Astrocyte (in vitro differentiated cells and primary cell): ENCODE data around the gene AP1B1. TPM values are rescaled to one million over a fixed set of nuclear protein-coding genes. Genes with fewer than 3 reads are reported as not detected.
A peak's percentile ranks its signal among the peaks of the same experiment; 100 is the strongest.

Experiments
- DNase-seq: peaks from one replicate; pipeline ENCODE4 v3.0.0-alpha.2; 2010; ENCODE audit warnings: low read depth
- FAIRE-seq: peaks from 2 replicates; lab custom pipeline; 2011; peaks lifted over from hg19 to GRCh38; lab: Jason Lieb, UNC
- H2AFZ ChIP-seq: 2 replicates; pipeline ENCODE4 v1.6.0; 2012; ENCODE audit warnings: low read depth, low read length, inconsistent platforms
- H3K27ac ChIP-seq: 2 replicates; pipeline ENCODE4 v1.5.1; 2011; ENCODE audit warnings: low read depth, low read length, inconsistent platforms
- H3K27me3 ChIP-seq: 2 replicates; pipeline ENCODE4 v1.6.0; 2011; ENCODE audit warnings: low read length, inconsistent platforms; ENCODE audit not compliant: insufficient read depth
- H3K36me3 ChIP-seq: 2 replicates; pipeline ENCODE4 v1.5.1; 2011; ENCODE audit warnings: low read length, inconsistent platforms; ENCODE audit not compliant: insufficient read depth
- H3K4me1 ChIP-seq: 2 replicates; pipeline ENCODE4 v1.5.1; 2011; ENCODE audit warnings: low read length, inconsistent platforms; ENCODE audit not compliant: insufficient read depth
- H3K4me2 ChIP-seq: 2 replicates; pipeline ENCODE4 v1.6.0; 2012; ENCODE audit warnings: low read length, inconsistent platforms
- H3K4me3 ChIP-seq: 2 replicates; pipeline ENCODE4 v1.5.1; 2011; ENCODE audit warnings: low read depth, mild to moderate bottlenecking, low read length, inconsistent platforms; ENCODE audit not compliant: insufficient read depth
- H3K79me2 ChIP-seq: 2 replicates; pipeline ENCODE4 v1.6.0; 2012; ENCODE audit warnings: mild to moderate bottlenecking, low read length, inconsistent platforms; ENCODE audit not compliant: insufficient read depth
- H3K9ac ChIP-seq: 2 replicates; pipeline ENCODE4 v1.6.0; 2012; ENCODE audit warnings: mild to moderate bottlenecking, low read length, inconsistent platforms
- H3K9me3 ChIP-seq: 2 replicates; pipeline ENCODE4 v1.5.1; 2012; ENCODE audit warnings: low read depth, mild to moderate bottlenecking, low read length, inconsistent platforms; ENCODE audit not compliant: insufficient read depth
- H4K20me1 ChIP-seq: 2 replicates; pipeline ENCODE4 v1.6.0; 2012; ENCODE audit warnings: low read length, inconsistent platforms; ENCODE audit not compliant: insufficient read depth
- H3K27ac Mint-ChIP-seq: one replicate; pipeline ENCODE4 v1.8.0; 2021; ENCODE audit warnings: mild to moderate bottlenecking, mixed read lengths; ENCODE audit not compliant: unreplicated experiment
- H3K27me3 Mint-ChIP-seq: one replicate; pipeline ENCODE4 v1.8.0; 2021; ENCODE audit warnings: low read depth, mixed read lengths; ENCODE audit not compliant: unreplicated experiment
- H3K36me3 Mint-ChIP-seq: one replicate; pipeline ENCODE4 v1.8.0; 2021; ENCODE audit warnings: low read depth, mixed read lengths; ENCODE audit not compliant: unreplicated experiment
- H3K4me1 Mint-ChIP-seq: one replicate; pipeline ENCODE4 v1.8.0; 2021; ENCODE audit warnings: low read depth, mixed read lengths; ENCODE audit not compliant: unreplicated experiment
- H3K4me3 Mint-ChIP-seq: one replicate; pipeline ENCODE4 v1.8.0; 2021; ENCODE audit warnings: mild to moderate bottlenecking, moderate library complexity, mixed read lengths; ENCODE audit not compliant: unreplicated experiment
- H3K9me3 Mint-ChIP-seq: one replicate; pipeline ENCODE4 v1.8.0; 2021; ENCODE audit warnings: mild to moderate bottlenecking, mixed read lengths; ENCODE audit not compliant: unreplicated experiment
- EZH2 ChIP-seq: IDR thresholded peaks from 2 replicates; pipeline ENCODE4 v1.6.1; 2012; ENCODE audit warnings: mild to moderate bottlenecking, low read length, inconsistent platforms; ENCODE audit not compliant: insufficient read depth
- total RNA-seq: library from RNA; stranded (reverse); gene quantifications from 2 replicates; pipeline ENCODE4 v1.2.1, GENCODE V29; 2021
- TF ChIP-seq, protein P1 (sequence below): IDR thresholded peaks from 2 replicates; pipeline ENCODE4 v1.5.1; 2011; ENCODE audit warnings: low read depth, mild to moderate bottlenecking, inconsistent platforms, low read length, moderate library complexity; ENCODE audit not compliant: insufficient read depth

The AP1B1 gene
- total RNA-seq, 1 donor from 2014 or later, result 69.5 TPM

- no peak overlapping the region for H3K4me3 ChIP-seq
- H3K27ac ChIP-seq, result no peak overlapping the region
- no peaks in the 10 kb centered on the region for H3K27me3 ChIP-seq
- H3K36me3 ChIP-seq, result peaks cover 4% of the 10 kb centered on the region
- H3K36me3 Mint-ChIP-seq, result peaks cover 13% of the 10 kb centered on the region
- H3K27ac Mint-ChIP-seq, result no peak overlapping the region
- H3K9me3 ChIP-seq, result no peaks in the 10 kb centered on the region
- H3K4me1 Mint-ChIP-seq, result peaks cover 3% of the 10 kb centered on the region
- H3K27me3 Mint-ChIP-seq, result no peaks in the 10 kb centered on the region
- DNase-seq (peak; percentile 69), FAIRE-seq (no peak)
- no peaks in the 10 kb centered on the region for H3K9me3 Mint-ChIP-seq
- peaks cover 9% of the 10 kb centered on the region for H4K20me1 ChIP-seq
- TF ChIP-seq, protein P1, sequence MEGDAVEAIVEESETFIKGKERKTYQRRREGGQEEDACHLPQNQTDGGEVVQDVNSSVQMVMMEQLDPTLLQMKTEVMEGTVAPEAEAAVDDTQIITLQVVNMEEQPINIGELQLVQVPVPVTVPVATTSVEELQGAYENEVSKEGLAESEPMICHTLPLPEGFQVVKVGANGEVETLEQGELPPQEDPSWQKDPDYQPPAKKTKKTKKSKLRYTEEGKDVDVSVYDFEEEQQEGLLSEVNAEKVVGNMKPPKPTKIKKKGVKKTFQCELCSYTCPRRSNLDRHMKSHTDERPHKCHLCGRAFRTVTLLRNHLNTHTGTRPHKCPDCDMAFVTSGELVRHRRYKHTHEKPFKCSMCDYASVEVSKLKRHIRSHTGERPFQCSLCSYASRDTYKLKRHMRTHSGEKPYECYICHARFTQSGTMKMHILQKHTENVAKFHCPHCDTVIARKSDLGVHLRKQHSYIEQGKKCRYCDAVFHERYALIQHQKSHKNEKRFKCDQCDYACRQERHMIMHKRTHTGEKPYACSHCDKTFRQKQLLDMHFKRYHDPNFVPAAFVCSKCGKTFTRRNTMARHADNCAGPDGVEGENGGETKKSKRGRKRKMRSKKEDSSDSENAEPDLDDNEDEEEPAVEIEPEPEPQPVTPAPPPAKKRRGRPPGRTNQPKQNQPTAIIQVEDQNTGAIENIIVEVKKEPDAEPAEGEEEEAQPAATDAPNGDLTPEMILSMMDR, result no peak
- TF ChIP-seq EZH2, result no peak
- H3K4me1 ChIP-seq, result peaks cover 22% of the 10 kb centered on the region
- H3K4me3 Mint-ChIP-seq, result no peak overlapping the region
- H3K4me2 ChIP-seq, result peak overlapping the region; percentile 55
- no peak overlapping the region for H2AFZ ChIP-seq
- H3K9ac ChIP-seq, result no peak overlapping the region
- H3K79me2 ChIP-seq, result no peaks in the 10 kb centered on the region
Observed at GRCh38 chr22:29330753-29331152, 57.6 kb downstream of the AP1B1 start.

GRCh38 chr22:29330291-29330690 is 58.1 kb downstream of the AP1B1 start:
- Histone ChIP-seq H3K9me3 (no peaks in the 10 kb centered on the region), H3K4me3 (no peak overlapping the region), H4K20me1 (peaks cover 8% of the 10 kb centered on the region), H2AFZ (no peak overlapping the region), H3K9ac (no peak overlapping the region), H3K36me3 (peaks cover 4% of the 10 kb centered on the region), H3K4me2 (peak overlapping the region; percentile 55), H3K27ac (no peak overlapping the region), H3K27me3 (no peaks in the 10 kb centered on the region), H3K79me2 (no peaks in the 10 kb centered on the region), H3K4me1 (peaks cover 22% of the 10 kb centered on the region)
- DNase-seq (no peak), FAIRE-seq (no peak)
- H3K27me3 Mint-ChIP-seq, result no peaks in the 10 kb centered on the region
- no peak overlapping the region for H3K4me3 Mint-ChIP-seq
- peaks cover 3% of the 10 kb centered on the region for H3K4me1 Mint-ChIP-seq
- peaks cover 14% of the 10 kb centered on the region for H3K36me3 Mint-ChIP-seq
- no peaks in the 10 kb centered on the region for H3K9me3 Mint-ChIP-seq
- H3K27ac Mint-ChIP-seq, result no peak overlapping the region
- no peak for TF ChIP-seq EZH2
- TF ChIP-seq, protein P1, result no peak

DNA sequence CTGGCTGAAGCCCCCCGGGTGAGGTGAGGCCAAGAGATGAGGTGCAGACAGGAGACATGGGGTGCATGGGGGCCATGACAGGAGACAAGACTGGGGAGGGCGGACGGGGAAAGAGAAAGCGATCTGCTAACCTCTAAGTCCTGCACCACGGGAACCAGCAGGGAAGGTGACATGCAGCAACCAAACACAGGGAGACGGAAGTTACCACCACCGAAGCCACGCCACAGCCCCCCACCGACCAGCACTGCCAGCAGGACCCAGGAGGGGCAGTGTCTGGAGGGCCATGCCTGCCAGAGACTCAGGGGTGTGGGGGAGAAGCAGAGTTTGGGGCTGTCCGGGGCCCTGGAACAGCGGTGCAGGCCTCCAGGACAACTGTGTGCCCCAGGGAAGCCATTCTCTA is 58.8 kb downstream of the AP1B1 start:
- H3K27ac ChIP-seq, result no peak overlapping the region
- no peak overlapping the region for H2AFZ ChIP-seq
- no peak overlapping the region for H3K9ac ChIP-seq
- no peaks in the 10 kb centered on the region for H3K79me2 ChIP-seq
- H3K4me2 ChIP-seq, result no peak overlapping the region
- no peak for FAIRE-seq
- H3K27me3 ChIP-seq, result no peaks in the 10 kb centered on the region
- DNase-seq, result no peak
- H3K36me3 Mint-ChIP-seq, result peaks cover 17% of the 10 kb centered on the region
- peaks cover 3% of the 10 kb centered on the region for H3K4me1 Mint-ChIP-seq
- no peak overlapping the region for H3K4me3 ChIP-seq
- no peaks in the 10 kb centered on the region for H3K9me3 Mint-ChIP-seq
- no peak for TF ChIP-seq EZH2
- TF ChIP-seq, protein P1, result no peak
- peaks cover 8% of the 10 kb centered on the region for H4K20me1 ChIP-seq
- H3K36me3 ChIP-seq, result peaks cover 4% of the 10 kb centered on the region
- no peaks in the 10 kb centered on the region for H3K9me3 ChIP-seq
- H3K27me3 Mint-ChIP-seq, result no peaks in the 10 kb centered on the region
- peaks cover 22% of the 10 kb centered on the region for H3K4me1 ChIP-seq
- H3K4me3 Mint-ChIP-seq, result no peak overlapping the region
- no peak overlapping the region for H3K27ac Mint-ChIP-seq
